Neural cell (in vitro differentiated cells): Measurements from ENCODE around the gene KDM2A. TPM values are rescaled to one million over a fixed set of nuclear protein-coding genes. Genes with fewer than 3 reads are reported as not detected.

Experiments used
- H2AFZ ChIP-seq: fragments of 200-600, 300-800 bp; sonication (generic), shearing (Covaris generic); 2 replicates; pipeline ENCODE4 v1.6.0; 2014; ENCODE audit warnings: low read depth, mild to moderate bottlenecking, antibody characterized with exemption, low read length, moderate library complexity
- H3F3A ChIP-seq: fragments of 200-600 bp; shearing (Covaris generic); 2 replicates; pipeline ENCODE4 v1.6.1; 2016; ENCODE audit warnings: mild to moderate bottlenecking, moderate library complexity, mixed read lengths, antibody characterized with exemption, low read length; ENCODE audit not compliant: insufficient read depth, poor library complexity, severe bottlenecking
- H3K27ac ChIP-seq: fragments of 200-600, 300-800 bp; sonication (generic), shearing (Covaris generic); 2 replicates; pipeline ENCODE4 v1.5.1; 2014; ENCODE audit warnings: mild to moderate bottlenecking, low read length, moderate library complexity
- H3K27me3 ChIP-seq: fragments of 300-800, 200-600 bp; sonication (generic), shearing (Covaris generic); 2 replicates; pipeline ENCODE4 v1.6.0; 2014; ENCODE audit warnings: mild to moderate bottlenecking, low read depth, low read length, moderate library complexity; ENCODE audit not compliant: insufficient read depth
- H3K36me3 ChIP-seq: fragments of 300-800, 200-600 bp; sonication (generic), shearing (Covaris generic); 2 replicates; pipeline ENCODE4 v1.5.1; 2014; ENCODE audit warnings: mild to moderate bottlenecking, antibody characterized with exemption, low read length, moderate library complexity; ENCODE audit not compliant: insufficient read depth
- H3K4me2 ChIP-seq: fragments of 300-800, 200-600 bp; sonication (generic), shearing (Covaris generic); 2 replicates; pipeline ENCODE4 v1.6.0; 2014; ENCODE audit warnings: mild to moderate bottlenecking, low read length
- H3K4me3 ChIP-seq: fragments of 300-800, 200-600 bp; sonication (generic), shearing (Covaris generic); 2 replicates; pipeline ENCODE4 v1.5.1; 2014; ENCODE audit warnings: mild to moderate bottlenecking, low read length, moderate library complexity
- H3K79me2 ChIP-seq: fragments of 200-600 bp; shearing (Covaris generic); replicated peaks from 2 replicates; pipeline ENCODE4 v1.6.0; 2014; ENCODE audit warnings: mild to moderate bottlenecking, low read length, moderate library complexity; ENCODE audit not compliant: insufficient read depth
- H3K9ac ChIP-seq: fragments of 300-800, 200-600 bp; sonication (generic), shearing (Covaris generic); 2 replicates; pipeline ENCODE4 v1.6.1; 2016; ENCODE audit warnings: mild to moderate bottlenecking, low read length, mixed read lengths
- H3K9me2 ChIP-seq: fragments of 200-600 bp; shearing (Covaris generic); 2 replicates; pipeline ENCODE4 v1.6.1; 2016; ENCODE audit warnings: mild to moderate bottlenecking, low read length, mixed read lengths; ENCODE audit not compliant: insufficient read depth
- H3K9me3 ChIP-seq: fragments of 200-600, 300-800 bp; sonication (generic), shearing (Covaris generic); 2 replicates; pipeline ENCODE4 v1.6.1; 2016; ENCODE audit warnings: mild to moderate bottlenecking, mixed run types, low read length, moderate library complexity, mixed read lengths
- H4K20me1 ChIP-seq: fragments of 200-600 bp; shearing (Covaris generic); 2 replicates; pipeline ENCODE4 v1.6.1; 2016; ENCODE audit warnings: mild to moderate bottlenecking, mixed run types; ENCODE audit not compliant: insufficient read depth
- CTCF ChIP-seq: fragments of 450-650 bp; IDR thresholded peaks from 2 replicates; pipeline ENCODE4 v1.5.1; 2014; ENCODE audit warnings: antibody characterized with exemption, mild to moderate bottlenecking, moderate library complexity; ENCODE audit not compliant: poor library complexity, severe bottlenecking
- EP300 ChIP-seq: fragments of 450-650 bp; conservative IDR thresholded peaks from 2 replicates; pipeline ENCODE4 v1.6.1; 2014; ENCODE audit warnings: antibody characterized with exemption, mild to moderate bottlenecking, moderate library complexity; ENCODE audit not compliant: poor library complexity, severe bottlenecking
- EZH2 ChIP-seq: fragments of 200-600, 300-800 bp; shearing (Covaris generic), sonication (generic); IDR thresholded peaks from 2 replicates; pipeline ENCODE4 v1.6.1; 2014; ENCODE audit warnings: antibody characterized with exemption, low read length, borderline replicate concordance, mild to moderate bottlenecking; ENCODE audit not compliant: insufficient read depth, poor library complexity, severe bottlenecking
- MXI1 ChIP-seq: fragments of 450-650 bp; conservative IDR thresholded peaks from 2 replicates; pipeline ENCODE4 v1.6.1; 2014; ENCODE audit warnings: antibody characterized with exemption, mild to moderate bottlenecking; ENCODE audit not compliant: poor library complexity, severe bottlenecking
- POLR2AphosphoS5 ChIP-seq: IDR thresholded peaks from 2 replicates; pipeline ENCODE4 v1.6.1; 2012
- REST ChIP-seq: IDR thresholded peaks from 2 replicates; pipeline ENCODE4 v1.6.1; 2012; ENCODE audit warnings: borderline replicate concordance
- SMC3 ChIP-seq: fragments of 450-650 bp; conservative IDR thresholded peaks from 2 replicates; pipeline ENCODE4 v1.6.1; 2014; ENCODE audit warnings: antibody characterized with exemption, mild to moderate bottlenecking, moderate library complexity; ENCODE audit not compliant: poor library complexity
- TAF1 ChIP-seq: IDR thresholded peaks from 2 replicates; pipeline ENCODE4 v1.6.1; 2012; ENCODE audit warnings: low read depth
- polyA plus RNA-seq: library from polyadenylated mRNA; depleted of rRNA; stranded (reverse); fragments of >200 nt; gene quantifications from 2 replicates; pipeline ENCODE4 v1.2.3, GENCODE V29; 2014

KDM2A gene
- polyA plus RNA-seq, 1 donor from 2014 or later = 12.4 TPM

GRCh38 chr11:67280341-67280787, 161.3 kb downstream of the KDM2A start:
- Histone ChIP-seq H3K4me2 (no peak overlapping the region), H3K9me2 (no peaks in the 10 kb centered on the region), H2AFZ (no peak overlapping the region), H3K79me2 (no peaks in the 10 kb centered on the region), H3K27ac (no peak overlapping the region), H4K20me1 (no peaks in the 10 kb centered on the region), H3K27me3 (no peaks in the 10 kb centered on the region), H3K36me3 (no peaks in the 10 kb centered on the region), H3F3A (no peaks in the 10 kb centered on the region), H3K9me3 (no peaks in the 10 kb centered on the region), H3K9ac (no peak overlapping the region), H3K4me3 (no peak overlapping the region)
- TF ChIP-seq EP300 (no peak), POLR2AphosphoS5 (no peak), CTCF (no peak), MXI1 (no peak), EZH2 (no peak)

- Histone ChIP-seq H3K36me3 (no peaks in the 10 kb centered on the region), H3K79me2 (no peaks in the 10 kb centered on the region), H2AFZ (no peak overlapping the region), H3K4me3 (no peak overlapping the region), H3K9me3 (no peaks in the 10 kb centered on the region), H3K27me3 (no peaks in the 10 kb centered on the region), H4K20me1 (no peaks in the 10 kb centered on the region), H3K9me2 (no peaks in the 10 kb centered on the region), H3F3A (no peaks in the 10 kb centered on the region), H3K4me2 (no peak overlapping the region), H3K27ac (no peak overlapping the region), H3K9ac (no peak overlapping the region)
- TF ChIP-seq MXI1 = no peak
- TF ChIP-seq CTCF = no peak
- no peak for TF ChIP-seq EP300
- no peak for TF ChIP-seq REST
- TF ChIP-seq SMC3 = no peak
- TF ChIP-seq TAF1 = no peak
- TF ChIP-seq POLR2AphosphoS5 = no peak
- TF ChIP-seq EZH2 = no peak
These were observed 161.9 kb downstream of the KDM2A start for GRCh38 chr11:67280788-67281551.
